SK-N-SH (cell line): ENCODE results near the gene RNU7-1. TPM values are rescaled to one million over a fixed set of nuclear protein-coding genes. Genes with fewer than 3 reads are reported as not detected.
A peak's percentile ranks its signal among the peaks of the same experiment; 100 is the strongest.

Experiments
- CTCF ChIA-PET: fragments of 300-600, 350-600 bp; formaldehyde crosslinking; extraction: SDS; loops from one replicate; lab custom pipeline; 2021; lab: Yijun Ruan, JAX
- POLR2A ChIA-PET: fragments of 350-600 bp; sonication (Branson Sonifier 250); formaldehyde crosslinking; extraction: SDS; loops from one replicate; lab custom pipeline; 2020; ENCODE audit warnings: antibody characterized with exemption, inconsistent platforms; lab: Yijun Ruan, JAX
- DNase-seq: peaks from one replicate; pipeline ENCODE4 v3.0.0; 2012
- H2AFZ ChIP-seq: fragments of 200-600 bp; sonication (generic); 2 replicates; pipeline ENCODE4 v1.8.1; 2016; ENCODE audit warnings: antibody characterized with exemption, mild to moderate bottlenecking, low read depth
- H3F3A ChIP-seq: fragments of 200-600 bp; sonication (generic); replicated peaks from 2 replicates; pipeline ENCODE3; 2016; ENCODE audit warnings: antibody characterized with exemption, mild to moderate bottlenecking; ENCODE audit not compliant: insufficient read depth
- H3K27ac ChIP-seq, 2 experiments: fragments of 200-500 bp in 1 of 2; fragments of 200-600 bp in 1 of 2; sonication (Bioruptor generic) in 1 of 2; sonication (generic), shearing (Covaris generic) in 1 of 2; 2 replicates each; pipeline versions ENCODE4 v1.5.1 to v1.6.1; 2014 to 2016; ENCODE audit warnings: low read depth in 2 of 2, inconsistent platforms in 1 of 2, low read length in 1 of 2, mild to moderate bottlenecking in 1 of 2, mixed read lengths in 1 of 2
- H3K27me3 ChIP-seq: fragments of 200-600 bp; sonication (generic), shearing (Covaris generic); 2 replicates; pipeline ENCODE4 v1.6.1; 2016; ENCODE audit warnings: mixed run types; ENCODE audit not compliant: insufficient read depth
- H3K36me3 ChIP-seq, 2 experiments: fragments of 200-500 bp in 1 of 2; fragments of 200-600 bp in 1 of 2; sonication (Bioruptor generic) in 1 of 2; sonication (generic) in 1 of 2; replicated peaks in 1 of 2; 2 replicates each; pipeline versions ENCODE3 to v1.5.1; 2014 to 2016; ENCODE audit warnings: low read length in 1 of 2, mild to moderate bottlenecking in 1 of 2; ENCODE audit not compliant: insufficient read depth in 2 of 2, control insufficient read depth in 1 of 2
- H3K4me1 ChIP-seq, 2 experiments: fragments of 200-500 bp in 1 of 2; fragments of 200-600 bp in 1 of 2; sonication (Bioruptor generic) in 1 of 2; sonication (generic), shearing (Covaris generic) in 1 of 2; 2 replicates each; pipeline versions ENCODE4 v1.5.1 to v1.6.1; 2014 to 2016; ENCODE audit warnings: low read depth in 1 of 2, low read length in 1 of 2, mixed run types in 1 of 2; ENCODE audit not compliant: insufficient read depth in 2 of 2, control insufficient read depth in 1 of 2
- H3K4me2 ChIP-seq: fragments of 200-600 bp; sonication (generic), shearing (Covaris generic); 2 replicates; pipeline ENCODE4 v1.6.1; 2017; ENCODE audit warnings: mixed run types
- H3K4me3 ChIP-seq, 2 experiments: fragments of 200-500 bp in 1 of 2; fragments of 200-600 bp in 1 of 2; sonication (Bioruptor generic) in 1 of 2; sonication (generic), shearing (Covaris generic) in 1 of 2; 2 replicates each; pipeline versions ENCODE4 v1.5.1 to v1.8.1; 2014 to 2016; ENCODE audit warnings: low read depth in 2 of 2, inconsistent platforms in 1 of 2, low read length in 1 of 2, mild to moderate bottlenecking in 1 of 2, mixed read lengths in 1 of 2, moderate library complexity in 1 of 2
- H3K79me2 ChIP-seq: fragments of 200-600 bp; sonication (generic); 2 replicates; pipeline ENCODE4 v1.8.1; 2017; ENCODE audit warnings: mild to moderate bottlenecking; ENCODE audit not compliant: insufficient read depth
- H3K9ac ChIP-seq: fragments of 200-600 bp; sonication (generic); 2 replicates; pipeline ENCODE4 v1.6.1; 2017; ENCODE audit warnings: mixed run types
- H3K9me2 ChIP-seq: fragments of 200-600 bp; sonication (generic); 2 replicates; pipeline ENCODE4 v1.6.1; 2017; ENCODE audit warnings: mixed run types
- H3K9me3 ChIP-seq: fragments of 200-600 bp; sonication (generic); 2 replicates; pipeline ENCODE4 v1.6.1; 2017; ENCODE audit warnings: mixed run types, mild to moderate bottlenecking, moderate library complexity
- H4K20me1 ChIP-seq: fragments of 200-600 bp; sonication (generic); 2 replicates; pipeline ENCODE4 v1.6.1; 2017; ENCODE audit warnings: mild to moderate bottlenecking, mixed run types; ENCODE audit not compliant: insufficient read depth
- CHD2 ChIP-seq: fragments of 150-350 bp; IDR thresholded peaks from 2 replicates; pipeline ENCODE4 v1.6.1; 2018; ENCODE audit warnings: low read length; ENCODE audit not compliant: partially characterized antibody
- EP300 ChIP-seq, 2 experiments: IDR thresholded peaks; 2 replicates each; pipeline versions ENCODE4 v1.4.0 to v1.6.1; 2012; ENCODE audit warnings: borderline replicate concordance in 1 of 2, low read depth in 1 of 2, low read length in 1 of 2
- FOXJ3 ChIP-seq: sonication (generic); formaldehyde crosslinking; IDR thresholded peaks from 2 replicates; pipeline ENCODE4 v1.5.1; 2020; ENCODE audit warnings: mild to moderate bottlenecking, missing genetic modification reagents
- FOXM1 ChIP-seq: IDR thresholded peaks from 2 replicates; pipeline ENCODE4 v1.4.0; 2012; ENCODE audit warnings: low read depth, mild to moderate bottlenecking
- GABPA ChIP-seq: IDR thresholded peaks from 2 replicates; pipeline ENCODE4 v1.4.0; 2012; ENCODE audit warnings: low read depth, mild to moderate bottlenecking
- GATA2 ChIP-seq: sonication (generic); formaldehyde crosslinking; IDR thresholded peaks from 2 replicates; pipeline ENCODE4 v1.5.0; 2020; ENCODE audit warnings: mild to moderate bottlenecking, missing genetic modification reagents
- JUND ChIP-seq: IDR thresholded peaks from 2 replicates; pipeline ENCODE4 v1.4.0; 2012
- MAX ChIP-seq: IDR thresholded peaks from 2 replicates; pipeline ENCODE4 v1.4.0; 2012; ENCODE audit warnings: low read depth
- MEF2A ChIP-seq: IDR thresholded peaks from 2 replicates; pipeline ENCODE4 v1.4.0; 2012; ENCODE audit warnings: low read depth, borderline replicate concordance
- MXI1 ChIP-seq: IDR thresholded peaks from 2 replicates; pipeline ENCODE4 v1.6.1; 2012; ENCODE audit warnings: mild to moderate bottlenecking, low read depth, low read length, improper control_type of control experiment
- NFIC ChIP-seq: IDR thresholded peaks from 2 replicates; pipeline ENCODE4 v1.4.0; 2012; ENCODE audit warnings: borderline replicate concordance
- NRF1 ChIP-seq: IDR thresholded peaks from 2 replicates; pipeline ENCODE4 v1.6.1; 2012; ENCODE audit warnings: low read depth, mild to moderate bottlenecking, low read length
- POLR2AphosphoS5 ChIP-seq: IDR thresholded peaks from 2 replicates; pipeline ENCODE4 v1.6.1; 2012; ENCODE audit warnings: low read depth, low read length
- RAD21 ChIP-seq: IDR thresholded peaks from 2 replicates; pipeline ENCODE4 v1.6.1; 2012; ENCODE audit warnings: mild to moderate bottlenecking, low read length
- RCOR1 ChIP-seq: fragments of 150-350 bp; IDR thresholded peaks from 2 replicates; pipeline ENCODE4 v1.6.1; 2017; ENCODE audit warnings: antibody characterized with exemption, low read length
- RFX5 ChIP-seq: IDR thresholded peaks from 2 replicates; pipeline ENCODE4 v1.6.1; 2012; ENCODE audit warnings: mild to moderate bottlenecking, improper control_type of control experiment, low read length
- RXRA ChIP-seq: IDR thresholded peaks from 2 replicates; pipeline ENCODE4 v1.4.0; 2012; ENCODE audit warnings: low read depth, mild to moderate bottlenecking, borderline replicate concordance
- SIN3A ChIP-seq: IDR thresholded peaks from 2 replicates; pipeline ENCODE4 v1.6.1; 2012; ENCODE audit warnings: low read depth, mild to moderate bottlenecking, low read length, moderate library complexity, borderline replicate concordance
- SMC3 ChIP-seq: IDR thresholded peaks from 2 replicates; pipeline ENCODE4 v1.6.1; 2012; ENCODE audit warnings: low read depth, low read length, improper control_type of control experiment
- TAF1 ChIP-seq: IDR thresholded peaks from 2 replicates; pipeline ENCODE4 v1.6.1; 2012; ENCODE audit warnings: low read depth, mild to moderate bottlenecking, low read length, moderate library complexity, borderline replicate concordance
- TEAD4 ChIP-seq: IDR thresholded peaks from 2 replicates; pipeline ENCODE4 v1.4.0; 2012; ENCODE audit warnings: mild to moderate bottlenecking, borderline replicate concordance; ENCODE audit not compliant: insufficient read depth
- YY1 ChIP-seq: IDR thresholded peaks from 2 replicates; pipeline ENCODE4 v1.4.0; 2012; ENCODE audit warnings: low read depth, mild to moderate bottlenecking
- WGBS: methylation state at CpG from one replicate; pipeline ENCODE4 v1.1.6; 2017; ENCODE audit warnings: low lambda C conversion rate; 5-methylcytosine and 5-hydroxymethylcytosine counted together
- polyA plus RNA-seq, 3 experiments: library from polyadenylated mRNA; depleted of rRNA; stranded (reverse); fragments of >200 nt; gene quantifications; 2 replicates each; pipeline ENCODE4 v1.2.3, GENCODE V29; 2012
- TF ChIP-seq, protein P1 (sequence below): fragments of 200-600 bp; sonication (generic); IDR thresholded peaks from 2 replicates; pipeline ENCODE4 v1.6.1; 2017; ENCODE audit warnings: antibody characterized with exemption, mild to moderate bottlenecking, moderate library complexity
- TF ChIP-seq, protein P2 (sequence below): fragments of 150-350 bp; IDR thresholded peaks from 2 replicates; pipeline ENCODE4 v1.6.1; 2017; ENCODE audit warnings: antibody characterized with exemption, low read length, low read depth, borderline replicate concordance
- TF ChIP-seq, protein P3 (sequence below): fragments of 150-350 bp; IDR thresholded peaks from 2 replicates; pipeline ENCODE4 v1.6.1; 2016; ENCODE audit warnings: mild to moderate bottlenecking, low read depth, low read length
- TF ChIP-seq, protein P4 (sequence below): IDR thresholded peaks from 2 replicates; pipeline ENCODE4; 2012
- TF ChIP-seq, protein P5 (sequence below): IDR thresholded peaks from 2 replicates; pipeline ENCODE4 v1.4.0; 2012; ENCODE audit warnings: low read depth, borderline replicate concordance

Gene RNU7-1
- polyA plus RNA-seq, 1 of the 3 experiments (the other 2 are of a cell fraction) = not detected

DNA sequence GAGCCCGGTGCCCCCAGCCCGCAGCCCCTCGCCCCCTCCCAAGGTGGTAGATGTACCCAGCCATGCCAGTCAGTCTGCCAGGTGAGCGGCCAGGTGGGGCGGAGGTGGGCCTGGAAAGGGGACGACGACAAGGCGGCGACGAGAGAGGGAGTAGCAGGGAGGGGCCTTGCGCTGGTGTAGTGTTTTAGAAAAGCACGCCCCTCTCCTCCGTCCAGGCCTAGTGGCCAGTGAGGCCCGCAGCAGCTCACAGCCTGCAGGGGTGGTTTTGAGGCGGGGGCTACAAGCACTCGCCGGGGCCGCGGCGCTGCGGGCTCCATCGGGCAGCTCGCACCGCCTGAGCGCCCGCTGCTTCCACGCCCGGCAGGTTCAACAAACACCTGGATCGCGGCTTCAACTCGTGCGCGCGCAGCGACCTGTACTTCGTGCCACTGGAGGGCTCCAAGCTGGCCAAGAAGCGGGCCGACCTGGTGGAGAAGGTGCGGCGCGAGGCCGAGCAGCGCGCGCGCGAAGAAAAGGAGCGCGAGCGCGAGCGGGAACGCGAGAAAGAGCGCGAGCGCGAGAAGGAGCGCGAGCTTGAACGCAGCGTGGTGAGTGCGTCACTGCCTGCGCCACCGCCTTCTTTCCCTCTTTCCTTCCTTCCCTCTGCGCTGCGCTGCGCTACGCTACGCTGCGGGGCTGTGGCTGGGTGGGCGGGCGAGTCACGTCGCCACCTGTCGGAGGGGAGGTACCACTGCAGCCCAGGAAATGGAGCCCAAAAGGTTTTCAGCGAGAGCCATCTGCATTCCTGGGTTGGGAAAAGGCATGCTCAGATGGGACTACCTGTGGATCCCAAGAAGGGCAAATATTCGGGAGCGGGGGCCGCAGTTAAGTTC, 5.9 kb upstream of the RNU7-1 start:
- H3K4me3 ChIP-seq = peak overlapping the region; percentile 53 to 66; a peak in 3 of 4 replicates
- H3K27ac ChIP-seq = peak overlapping the region; percentile 60 to 90
- POLR2A ChIA-PET = interaction anchor here (0.8 to 1.6 kb wide), 14 partner anchors 9 to 405 kb away, joined by 3 to 15 read pairs (median 4); partner anchors contain the start of genes ATN1, ENO2, SPSB2 and USP5
- peak overlapping the region; percentile 76 for H3K9ac ChIP-seq
- H4K20me1 ChIP-seq = peaks cover 16% of the 10 kb centered on the region
- peak overlapping the region; percentile 92 for H3K4me2 ChIP-seq
- peaks cover 56 to 67% of the 10 kb centered on the region in 2 experiments for H3K36me3 ChIP-seq
- H3K27me3 ChIP-seq = no peaks in the 10 kb centered on the region
- no peaks in the 10 kb centered on the region for H3K9me3 ChIP-seq
- H3K4me1 ChIP-seq = peaks cover 0 to 18% of the 10 kb centered on the region in 2 experiments; a peak in 2 of 4 replicates
- CTCF ChIA-PET = interaction anchor here (0.6 to 9.2 kb wide), 18 partner anchors 8 to 185 kb away, joined by 3 to 134 read pairs (median 4); partner anchors contain the start of genes C1RL, ENO2, MLF2 and SPSB2
- no peaks in the 10 kb centered on the region for H3K9me2 ChIP-seq
- DNase-seq = peak; percentile 92
- H3K79me2 ChIP-seq = peaks cover 48% of the 10 kb centered on the region
- WGBS = 11% methylated on average over 54 of the region's 80 CpGs
- no peak overlapping the region for H2AFZ ChIP-seq
- peaks cover 58% of the 10 kb centered on the region for H3F3A ChIP-seq
- TF ChIP-seq, protein P1, sequence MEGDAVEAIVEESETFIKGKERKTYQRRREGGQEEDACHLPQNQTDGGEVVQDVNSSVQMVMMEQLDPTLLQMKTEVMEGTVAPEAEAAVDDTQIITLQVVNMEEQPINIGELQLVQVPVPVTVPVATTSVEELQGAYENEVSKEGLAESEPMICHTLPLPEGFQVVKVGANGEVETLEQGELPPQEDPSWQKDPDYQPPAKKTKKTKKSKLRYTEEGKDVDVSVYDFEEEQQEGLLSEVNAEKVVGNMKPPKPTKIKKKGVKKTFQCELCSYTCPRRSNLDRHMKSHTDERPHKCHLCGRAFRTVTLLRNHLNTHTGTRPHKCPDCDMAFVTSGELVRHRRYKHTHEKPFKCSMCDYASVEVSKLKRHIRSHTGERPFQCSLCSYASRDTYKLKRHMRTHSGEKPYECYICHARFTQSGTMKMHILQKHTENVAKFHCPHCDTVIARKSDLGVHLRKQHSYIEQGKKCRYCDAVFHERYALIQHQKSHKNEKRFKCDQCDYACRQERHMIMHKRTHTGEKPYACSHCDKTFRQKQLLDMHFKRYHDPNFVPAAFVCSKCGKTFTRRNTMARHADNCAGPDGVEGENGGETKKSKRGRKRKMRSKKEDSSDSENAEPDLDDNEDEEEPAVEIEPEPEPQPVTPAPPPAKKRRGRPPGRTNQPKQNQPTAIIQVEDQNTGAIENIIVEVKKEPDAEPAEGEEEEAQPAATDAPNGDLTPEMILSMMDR = peak; percentile 88
- TF ChIP-seq, protein P2, sequence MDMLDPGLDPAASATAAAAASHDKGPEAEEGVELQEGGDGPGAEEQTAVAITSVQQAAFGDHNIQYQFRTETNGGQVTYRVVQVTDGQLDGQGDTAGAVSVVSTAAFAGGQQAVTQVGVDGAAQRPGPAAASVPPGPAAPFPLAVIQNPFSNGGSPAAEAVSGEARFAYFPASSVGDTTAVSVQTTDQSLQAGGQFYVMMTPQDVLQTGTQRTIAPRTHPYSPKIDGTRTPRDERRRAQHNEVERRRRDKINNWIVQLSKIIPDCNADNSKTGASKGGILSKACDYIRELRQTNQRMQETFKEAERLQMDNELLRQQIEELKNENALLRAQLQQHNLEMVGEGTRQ = no peak
- TF ChIP-seq NRF1 (peak; percentile 60), MEF2A (no peak), RCOR1 (no peak; the same call in 1 of the 2 replicates), RXRA (no peak), MXI1 (peak; percentile 92), RAD21 (peak; percentile 53), GATA2 (CRISPR knock-in tag) (no peak), SMC3 (peak; percentile 49), CHD2 (peak; percentile 98), RFX5 (0 out of 2 replicates have a peak, but pooled peaks have one; percentile 32), POLR2AphosphoS5 (peak; percentile 89), TEAD4 (no peak), SIN3A (peak; percentile 83; the same call in 1 of the 2 replicates), MAX (peak; percentile 89), NFIC (no peak), GABPA (peak; percentile 81), YY1 (peak; percentile 74; the same call in 1 of the 2 replicates), JUND (peak; percentile 16; the same call in 1 of the 2 replicates), FOXM1 (no peak), EP300 (IDR thresholded peaks at IDR 0.05; ENCODE audit: borderline replicate concordance in 1 of 2, low read depth in 1 of 2, low read length in 1 of 2) (0 out of 4 replicates have a peak, but pooled peaks of 1 of the 2 experiments have one; percentile 23), FOXJ3 (no peak), TAF1 (peak; percentile 69; the same call in 1 of the 2 replicates)
- TF ChIP-seq, protein P3, sequence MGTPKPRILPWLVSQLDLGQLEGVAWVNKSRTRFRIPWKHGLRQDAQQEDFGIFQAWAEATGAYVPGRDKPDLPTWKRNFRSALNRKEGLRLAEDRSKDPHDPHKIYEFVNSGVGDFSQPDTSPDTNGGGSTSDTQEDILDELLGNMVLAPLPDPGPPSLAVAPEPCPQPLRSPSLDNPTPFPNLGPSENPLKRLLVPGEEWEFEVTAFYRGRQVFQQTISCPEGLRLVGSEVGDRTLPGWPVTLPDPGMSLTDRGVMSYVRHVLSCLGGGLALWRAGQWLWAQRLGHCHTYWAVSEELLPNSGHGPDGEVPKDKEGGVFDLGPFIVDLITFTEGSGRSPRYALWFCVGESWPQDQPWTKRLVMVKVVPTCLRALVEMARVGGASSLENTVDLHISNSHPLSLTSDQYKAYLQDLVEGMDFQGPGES = no peak
- TF ChIP-seq, protein P4, sequence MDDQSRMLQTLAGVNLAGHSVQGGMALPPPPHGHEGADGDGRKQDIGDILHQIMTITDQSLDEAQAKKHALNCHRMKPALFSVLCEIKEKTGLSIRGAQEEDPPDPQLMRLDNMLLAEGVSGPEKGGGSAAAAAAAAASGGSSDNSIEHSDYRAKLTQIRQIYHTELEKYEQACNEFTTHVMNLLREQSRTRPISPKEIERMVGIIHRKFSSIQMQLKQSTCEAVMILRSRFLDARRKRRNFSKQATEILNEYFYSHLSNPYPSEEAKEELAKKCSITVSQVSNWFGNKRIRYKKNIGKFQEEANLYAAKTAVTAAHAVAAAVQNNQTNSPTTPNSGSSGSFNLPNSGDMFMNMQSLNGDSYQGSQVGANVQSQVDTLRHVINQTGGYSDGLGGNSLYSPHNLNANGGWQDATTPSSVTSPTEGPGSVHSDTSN = peak; percentile 74
- TF ChIP-seq, protein P5, sequence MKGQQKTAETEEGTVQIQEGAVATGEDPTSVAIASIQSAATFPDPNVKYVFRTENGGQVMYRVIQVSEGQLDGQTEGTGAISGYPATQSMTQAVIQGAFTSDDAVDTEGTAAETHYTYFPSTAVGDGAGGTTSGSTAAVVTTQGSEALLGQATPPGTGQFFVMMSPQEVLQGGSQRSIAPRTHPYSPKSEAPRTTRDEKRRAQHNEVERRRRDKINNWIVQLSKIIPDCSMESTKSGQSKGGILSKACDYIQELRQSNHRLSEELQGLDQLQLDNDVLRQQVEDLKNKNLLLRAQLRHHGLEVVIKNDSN = no peak
